ENCODE data around the gene CDC26.

DNA sequence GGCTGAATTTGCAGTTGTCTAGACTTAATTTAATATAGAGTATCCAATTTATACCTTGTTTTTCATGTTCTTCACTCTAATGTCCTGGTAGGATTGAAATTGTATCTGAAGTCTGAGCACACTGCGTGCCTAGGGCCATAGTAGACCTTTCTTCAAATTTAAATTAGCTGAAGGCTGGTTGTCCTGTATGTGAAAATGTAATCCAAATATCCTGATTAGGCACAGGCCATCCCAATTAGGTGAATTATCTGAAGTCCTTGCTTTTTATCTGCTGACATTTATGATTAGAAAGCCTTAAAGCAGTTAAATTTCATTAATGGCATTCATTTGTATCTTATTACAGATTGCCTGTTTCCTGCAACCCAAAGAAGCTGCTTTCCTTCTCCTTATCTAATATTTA lies 20.4 kb downstream of the CDC26 start:
- TF ChIP-seq, protein P1, sequence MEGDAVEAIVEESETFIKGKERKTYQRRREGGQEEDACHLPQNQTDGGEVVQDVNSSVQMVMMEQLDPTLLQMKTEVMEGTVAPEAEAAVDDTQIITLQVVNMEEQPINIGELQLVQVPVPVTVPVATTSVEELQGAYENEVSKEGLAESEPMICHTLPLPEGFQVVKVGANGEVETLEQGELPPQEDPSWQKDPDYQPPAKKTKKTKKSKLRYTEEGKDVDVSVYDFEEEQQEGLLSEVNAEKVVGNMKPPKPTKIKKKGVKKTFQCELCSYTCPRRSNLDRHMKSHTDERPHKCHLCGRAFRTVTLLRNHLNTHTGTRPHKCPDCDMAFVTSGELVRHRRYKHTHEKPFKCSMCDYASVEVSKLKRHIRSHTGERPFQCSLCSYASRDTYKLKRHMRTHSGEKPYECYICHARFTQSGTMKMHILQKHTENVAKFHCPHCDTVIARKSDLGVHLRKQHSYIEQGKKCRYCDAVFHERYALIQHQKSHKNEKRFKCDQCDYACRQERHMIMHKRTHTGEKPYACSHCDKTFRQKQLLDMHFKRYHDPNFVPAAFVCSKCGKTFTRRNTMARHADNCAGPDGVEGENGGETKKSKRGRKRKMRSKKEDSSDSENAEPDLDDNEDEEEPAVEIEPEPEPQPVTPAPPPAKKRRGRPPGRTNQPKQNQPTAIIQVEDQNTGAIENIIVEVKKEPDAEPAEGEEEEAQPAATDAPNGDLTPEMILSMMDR (IDR thresholded peaks at IDR 0.05 in 4 of 5, conservative IDR thresholded peaks at IDR 0.05 in 1 of 5): no peak
- TF ChIP-seq POLR2A (IDR thresholded peaks at IDR 0.05): no peak
